Naive B cell (primary cell): ENCODE measurements around the gene CACNA1A. TPM values are rescaled to one million over a fixed set of nuclear protein-coding genes. Genes with fewer than 3 reads are reported as not detected.
"Not testable (repeated sequence)": the region's sequence is repeated elsewhere in the genome, so short reads cannot be mapped to it uniquely, and the experiment has no call there.

Experiments used
- ATAC-seq, 2 donors: fragments of 150-1000 bp; cut with Tn5 transposase; 2 replicates each; pipeline ENCODE4 v1.10.0; 2021; ENCODE audit warnings: low read depth in 2 of 2, mild to moderate bottlenecking in 2 of 2, moderate library complexity in 2 of 2
- DNase-seq: peaks from one replicate; pipeline ENCODE4 v3.0.0; 2022
- H3K27ac Mint-ChIP-seq, 6 donors: one replicate each; pipeline ENCODE4 v1.8.0; 2020 to 2022; ENCODE audit warnings: mild to moderate bottlenecking in 6 of 6, mixed read lengths in 6 of 6, moderate library complexity in 5 of 6, inconsistent platforms in 2 of 6
- H3K27me3 Mint-ChIP-seq, 3 donors: one replicate each; pipeline ENCODE4 v1.8.0; 2021 to 2022; ENCODE audit warnings: mixed read lengths in 3 of 3, mild to moderate bottlenecking in 1 of 3
- H3K36me3 Mint-ChIP-seq, 2 donors: one replicate each; pipeline ENCODE4 v1.8.0; 2020 to 2022; ENCODE audit warnings: mixed read lengths in 2 of 2, inconsistent platforms in 1 of 2, mild to moderate bottlenecking in 1 of 2
- H3K4me1 Mint-ChIP-seq, 3 donors: one replicate each; pipeline ENCODE4 v1.8.0; 2020 to 2022; ENCODE audit warnings: mixed read lengths in 3 of 3, inconsistent platforms in 1 of 3, mild to moderate bottlenecking in 1 of 3, moderate library complexity in 1 of 3
- H3K4me3 Mint-ChIP-seq, 8 donors: one replicate each; pipeline ENCODE4 v1.8.0; 2020 to 2022; ENCODE audit warnings: mild to moderate bottlenecking in 8 of 8, mixed read lengths in 8 of 8, moderate library complexity in 8 of 8, inconsistent platforms in 2 of 8
- H3K9me3 Mint-ChIP-seq, 7 donors: one replicate each; pipeline ENCODE4 v1.8.0; 2020 to 2022; ENCODE audit warnings: mixed read lengths in 7 of 7, mild to moderate bottlenecking in 5 of 7, inconsistent platforms in 2 of 7, moderate library complexity in 1 of 7
- polyA plus RNA-seq, 6 donors: library from polyadenylated mRNA; unstranded; fragments of 300-500 nt; fragmentation: Illumina TruSeq; gene quantifications; one replicate each; pipeline ENCODE4 v1.2.3, GENCODE V29; 2021; ENCODE audit warnings: low read depth in 6 of 6

The CACNA1A gene
- polyA plus RNA-seq, 6 donors from 2014 or later = 0.24 to 2.2 (median 1.3) TPM

DNA sequence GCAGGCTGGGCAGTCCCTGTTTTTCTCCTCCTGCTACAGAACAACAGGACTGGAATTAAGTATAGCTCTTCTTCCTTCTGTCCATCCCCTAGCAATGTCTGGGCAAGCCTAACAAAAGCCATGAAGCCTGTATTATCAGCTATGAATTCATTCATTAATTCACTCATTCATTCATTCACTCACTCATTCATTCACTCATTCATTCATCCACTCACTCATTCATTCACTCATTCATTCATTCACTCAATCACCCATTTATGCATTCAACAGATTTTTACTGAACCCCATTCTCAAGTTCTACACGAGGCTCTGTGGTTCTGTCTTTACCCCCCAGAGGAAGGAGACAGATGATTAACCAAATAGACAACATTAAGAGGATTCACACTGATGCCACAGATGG lies 69.9 kb downstream of the CACNA1A start:
- Mint-ChIP-seq H3K9me3 (peaks cover 1 to 6% (median 4%) of the 10 kb centered on the region in 7 donors), H3K27ac (no peak overlapping the region), H3K4me1 (no peaks in the 10 kb centered on the region), H3K27me3 (peaks cover 3 to 21% (median 7%) of the 10 kb centered on the region in 3 donors), H3K4me3 (no peak overlapping the region), H3K36me3 (no peaks in the 10 kb centered on the region)
- ATAC-seq (no peak), DNase-seq (no peak)

DNA sequence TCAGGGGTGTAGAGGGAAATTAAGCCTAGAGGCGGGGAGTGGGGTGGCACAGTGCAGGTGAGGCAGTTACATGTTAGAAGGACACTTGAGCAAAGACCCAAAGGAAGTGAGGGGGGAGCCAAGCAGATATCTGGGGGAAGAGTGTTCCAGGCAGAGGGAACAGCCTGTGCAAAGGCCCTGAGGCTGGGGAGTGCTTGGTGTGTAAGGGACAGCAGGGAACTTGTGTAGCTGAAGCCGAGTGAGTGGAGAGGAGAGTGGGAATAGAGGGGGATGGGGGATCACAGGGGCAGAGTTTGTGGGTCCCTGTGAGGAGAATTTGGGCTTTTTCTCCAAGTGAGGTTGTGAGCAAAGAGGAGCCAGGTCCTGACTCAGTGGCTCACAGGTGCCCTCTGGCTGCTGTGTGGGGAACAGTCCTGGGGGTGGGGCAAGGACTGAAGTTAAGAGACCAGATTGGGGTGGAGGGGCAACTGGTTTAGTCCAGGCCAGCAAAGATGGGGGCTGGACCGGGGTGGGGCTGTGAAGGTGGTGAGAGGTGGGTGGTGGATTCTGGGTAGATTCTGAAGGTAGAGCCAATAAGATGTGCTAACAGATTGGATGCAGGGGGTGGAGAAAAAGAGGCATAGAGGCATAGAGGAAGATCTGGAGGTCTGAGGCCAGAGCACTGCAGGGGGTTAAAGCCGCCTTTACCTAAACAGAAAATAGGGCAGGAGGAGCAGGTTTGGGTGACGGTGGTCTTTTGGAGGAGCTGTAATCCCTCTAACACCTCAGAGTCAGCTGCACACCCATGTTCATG lies 75.3 kb downstream of the CACNA1A start:
- H3K4me3 Mint-ChIP-seq = no peak overlapping the region
- H3K27me3 Mint-ChIP-seq = peaks cover 8 to 39% (median 35%) of the 10 kb centered on the region in 3 donors
- peaks cover 0 to 11% (median 6%) of the 10 kb centered on the region in 7 donors for H3K9me3 Mint-ChIP-seq
- ATAC-seq (no peak), DNase-seq (peak; percentile 25)
- H3K4me1 Mint-ChIP-seq = peaks cover 0 to 2% (median 0%) of the 10 kb centered on the region in 3 donors
- peak overlapping the region in 1 of 6 donors; percentile 54 for H3K27ac Mint-ChIP-seq
- H3K36me3 Mint-ChIP-seq = peaks cover 0 to 4% of the 10 kb centered on the region in 2 donors

DNA sequence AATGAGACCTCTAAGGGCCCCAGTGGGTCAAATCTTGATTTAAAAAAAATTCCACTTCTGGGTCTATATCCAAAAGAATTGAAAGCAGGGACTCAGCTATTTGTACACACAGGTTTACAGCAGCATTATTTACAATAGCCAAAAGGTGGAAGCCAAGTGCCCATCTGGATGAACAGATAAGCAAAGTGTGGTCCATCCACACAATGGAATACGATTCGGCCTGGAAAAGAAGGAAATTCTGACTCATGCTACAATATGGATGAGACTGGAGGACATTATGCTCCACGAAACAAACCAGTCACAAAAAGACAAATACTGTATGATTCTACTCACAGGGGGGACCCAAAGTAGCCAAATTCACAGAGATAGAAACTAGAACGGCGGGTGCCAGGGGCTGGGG lies 76.7 kb downstream of the CACNA1A start:
- H3K27me3 Mint-ChIP-seq = peaks cover 8 to 41% (median 38%) of the 10 kb centered on the region in 3 donors
- H3K4me3 Mint-ChIP-seq = no peak overlapping the region
- H3K4me1 Mint-ChIP-seq = peaks cover 0 to 2% (median 0%) of the 10 kb centered on the region in 3 donors
- no peak for DNase-seq
- peaks cover 0 to 24% (median 11%) of the 10 kb centered on the region in 7 donors for H3K9me3 Mint-ChIP-seq
- H3K36me3 Mint-ChIP-seq = peaks cover 0 to 5% of the 10 kb centered on the region in 2 donors
- no peak overlapping the region for H3K27ac Mint-ChIP-seq
- no peak for ATAC-seq

DNA sequence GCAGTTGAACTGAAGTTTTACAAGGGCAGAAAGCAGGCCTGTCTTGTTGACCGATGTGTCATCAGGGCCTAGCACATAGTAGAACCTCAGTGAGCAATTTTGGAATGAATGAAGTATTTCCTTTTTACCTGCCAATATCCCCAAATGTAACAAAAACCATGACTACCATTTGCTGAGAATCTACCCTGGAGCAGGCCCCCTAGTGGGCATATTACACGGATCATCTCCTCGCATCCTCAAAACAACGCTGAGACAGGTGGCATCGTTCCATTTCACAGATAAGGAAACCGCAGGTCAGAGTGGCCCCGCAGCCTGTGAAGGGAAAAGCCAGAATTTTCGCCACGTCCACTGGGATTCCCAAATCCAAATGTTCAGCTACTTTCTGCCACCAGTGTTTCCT lies 77.9 kb downstream of the CACNA1A start:
- DNase-seq = no peak
- Mint-ChIP-seq H3K27ac (peak overlapping the region in 1 of 6 donors; percentile 56), H3K27me3 (peaks cover 8 to 44% (median 41%) of the 10 kb centered on the region in 3 donors), H3K4me1 (peaks cover 0 to 2% (median 0%) of the 10 kb centered on the region in 3 donors), H3K4me3 (no peak overlapping the region), H3K36me3 (peaks cover 0 to 5% of the 10 kb centered on the region in 2 donors), H3K9me3 (peaks cover 0 to 26% (median 13%) of the 10 kb centered on the region in 7 donors)
- no peak for ATAC-seq

DNA sequence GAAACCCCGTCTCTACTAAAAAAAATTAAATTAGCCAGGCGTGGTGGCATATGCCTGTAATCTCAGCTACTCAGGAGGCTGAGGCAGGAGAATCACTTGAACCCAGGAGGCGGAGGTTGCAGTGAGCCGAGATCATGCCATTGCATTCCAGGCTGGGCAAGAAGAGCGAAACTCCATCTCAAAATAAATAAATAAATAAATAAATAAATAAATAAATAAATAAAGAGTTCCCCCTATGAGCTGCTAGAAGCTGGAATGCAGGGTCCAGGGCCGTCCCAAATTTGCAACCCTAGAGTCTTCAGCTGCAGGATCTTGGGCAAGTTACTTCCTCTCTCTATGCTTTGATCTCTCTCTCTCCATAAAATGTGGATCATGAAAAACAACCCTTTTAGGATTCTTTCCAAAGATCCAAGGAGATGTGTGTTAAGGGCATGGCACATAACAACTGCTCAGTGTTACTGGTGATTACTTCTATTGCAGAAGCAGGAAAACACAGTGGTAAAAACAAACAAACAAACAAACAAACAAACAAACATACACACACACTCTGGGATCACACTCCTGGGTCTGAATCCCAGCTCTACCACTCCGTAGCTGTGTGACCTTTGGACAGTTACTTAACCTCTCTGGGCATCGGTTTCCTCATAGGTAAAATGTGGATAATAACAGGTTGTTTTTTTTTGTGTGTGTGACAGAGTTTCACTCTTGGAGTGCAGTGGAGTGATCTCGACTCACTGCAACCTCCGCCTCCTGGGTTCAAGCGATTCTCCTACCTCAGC lies 78.8 kb downstream of the CACNA1A start:
- peaks cover 0 to 2% (median 0%) of the 10 kb centered on the region in 3 donors for H3K4me1 Mint-ChIP-seq
- peaks cover 8 to 49% (median 41%) of the 10 kb centered on the region in 3 donors for H3K27me3 Mint-ChIP-seq
- peaks cover 0 to 10% of the 10 kb centered on the region in 2 donors for H3K36me3 Mint-ChIP-seq
- H3K9me3 Mint-ChIP-seq = peaks cover 0 to 35% (median 22%) of the 10 kb centered on the region in 7 donors
- ATAC-seq (no peak), DNase-seq (no peak)
- H3K4me3 Mint-ChIP-seq = no peak overlapping the region
- no peak overlapping the region for H3K27ac Mint-ChIP-seq

DNA sequence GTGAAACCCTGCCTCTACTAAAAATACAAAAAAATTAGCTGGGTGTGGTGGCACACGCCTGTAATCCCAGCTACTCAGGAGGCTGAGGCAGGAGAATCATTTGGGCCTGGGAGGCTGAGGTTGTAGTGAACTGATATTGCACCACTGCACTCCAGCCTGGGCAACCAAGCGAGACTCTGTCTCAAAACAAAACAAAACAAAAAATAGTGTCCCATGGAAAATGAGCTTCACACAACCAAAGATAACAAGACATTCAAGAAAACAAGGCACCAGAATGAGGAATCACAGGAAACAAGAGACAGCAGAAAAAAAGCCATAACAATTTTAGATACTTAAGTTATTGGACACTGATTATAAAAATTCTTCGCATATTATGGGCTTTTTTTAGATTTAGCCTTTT lies 80.4 kb downstream of the CACNA1A start:
- peaks cover 5 to 43% (median 33%) of the 10 kb centered on the region in 3 donors for H3K27me3 Mint-ChIP-seq
- H3K27ac Mint-ChIP-seq, DNase-seq, H3K4me3 Mint-ChIP-seq, ATAC-seq, H3K4me1 Mint-ChIP-seq: not testable (repeated sequence)
- H3K36me3 Mint-ChIP-seq = peaks cover 10 to 12% of the 10 kb centered on the region in 2 donors
- H3K9me3 Mint-ChIP-seq = peaks cover 6 to 49% (median 28%) of the 10 kb centered on the region in 7 donors

DNA sequence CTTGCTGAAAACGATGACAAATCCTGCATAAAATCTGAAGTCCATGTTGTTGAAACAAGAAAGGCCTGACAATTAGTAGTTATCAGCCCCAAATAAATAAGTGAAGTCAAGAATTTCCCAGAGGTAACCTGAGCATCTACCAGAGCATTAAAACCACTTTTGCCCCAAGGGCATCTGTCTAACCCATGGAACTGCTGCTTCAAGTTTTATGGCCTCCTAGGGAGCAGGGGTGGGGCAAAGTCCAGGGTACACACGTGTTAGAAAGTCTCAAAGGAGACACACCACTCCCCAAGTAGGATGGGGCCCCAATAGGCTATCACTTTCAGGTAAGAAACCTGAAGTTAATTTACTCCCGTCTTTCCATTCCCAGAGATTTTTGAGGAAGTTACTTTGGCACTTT lies 81.1 kb downstream of the CACNA1A start:
- Mint-ChIP-seq H3K36me3 (peaks cover 10 to 12% of the 10 kb centered on the region in 2 donors), H3K27ac (no peak overlapping the region), H3K27me3 (peaks cover 8 to 36% (median 26%) of the 10 kb centered on the region in 3 donors), H3K9me3 (peaks cover 6 to 56% (median 33%) of the 10 kb centered on the region in 7 donors), H3K4me3 (no peak overlapping the region), H3K4me1 (peaks cover 0 to 2% (median 0%) of the 10 kb centered on the region in 3 donors)
- DNase-seq (no peak), ATAC-seq (no peak)

DNA sequence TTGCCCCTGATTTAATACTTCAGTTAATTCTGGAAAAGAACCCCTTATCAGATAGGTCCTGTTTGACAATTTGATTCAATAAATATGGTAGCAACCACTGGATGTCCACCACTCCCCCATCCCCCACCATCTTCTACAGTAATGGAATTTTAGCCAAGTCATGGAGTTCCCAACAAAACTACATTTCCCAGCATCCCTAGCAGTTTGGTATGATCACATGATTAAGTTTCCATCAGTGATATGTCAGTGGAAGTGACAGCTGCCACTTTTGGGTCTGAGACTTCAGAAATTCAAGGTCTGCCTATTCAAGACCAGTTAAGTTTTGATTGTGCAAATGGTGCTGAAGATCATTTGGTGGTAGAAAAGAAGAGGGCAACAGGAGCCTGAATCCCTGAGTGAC lies 85.5 kb downstream of the CACNA1A start:
- H3K9me3 Mint-ChIP-seq = peaks cover 6 to 44% (median 31%) of the 10 kb centered on the region in 7 donors
- H3K4me3 Mint-ChIP-seq = no peak overlapping the region
- H3K36me3 Mint-ChIP-seq = peaks cover 5 to 12% of the 10 kb centered on the region in 2 donors
- no peak overlapping the region for H3K27ac Mint-ChIP-seq
- no peak for ATAC-seq
- no peak for DNase-seq
- H3K4me1 Mint-ChIP-seq = peaks cover 4 to 13% (median 6%) of the 10 kb centered on the region in 3 donors
- H3K27me3 Mint-ChIP-seq = peaks cover 0 to 12% (median 9%) of the 10 kb centered on the region in 3 donors

DNA sequence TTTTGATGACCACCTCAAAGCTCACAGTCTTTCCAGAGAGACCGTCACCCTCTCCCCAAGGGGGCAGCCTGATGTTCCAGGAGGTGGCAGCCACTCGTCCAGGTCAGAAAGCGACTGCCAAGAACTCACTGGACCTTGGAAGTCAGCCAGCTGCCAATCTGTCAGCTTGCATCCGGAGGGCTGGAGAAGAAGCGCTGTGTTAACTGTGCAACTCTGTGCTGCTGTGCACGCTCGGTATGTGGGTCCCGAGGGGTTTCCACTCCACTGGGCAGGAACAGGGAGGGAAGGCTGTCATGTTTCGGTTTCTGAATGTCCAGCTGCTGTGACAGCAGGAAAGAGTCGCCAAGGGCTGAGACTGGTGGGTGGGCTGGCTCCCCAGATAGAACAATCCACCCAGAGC lies 89.2 kb downstream of the CACNA1A start:
- H3K4me3 Mint-ChIP-seq = no peak overlapping the region
- peak overlapping the region in 1 of 6 donors; percentile 16 for H3K27ac Mint-ChIP-seq
- peaks cover 0 to 11% of the 10 kb centered on the region in 2 donors for H3K36me3 Mint-ChIP-seq
- ATAC-seq (no peak), DNase-seq (no peak)
- H3K9me3 Mint-ChIP-seq = peaks cover 5 to 24% (median 9%) of the 10 kb centered on the region in 7 donors
- H3K4me1 Mint-ChIP-seq = peaks cover 4 to 16% (median 6%) of the 10 kb centered on the region in 3 donors
- H3K27me3 Mint-ChIP-seq = peaks cover 18 to 20% (median 18%) of the 10 kb centered on the region in 3 donors

DNA sequence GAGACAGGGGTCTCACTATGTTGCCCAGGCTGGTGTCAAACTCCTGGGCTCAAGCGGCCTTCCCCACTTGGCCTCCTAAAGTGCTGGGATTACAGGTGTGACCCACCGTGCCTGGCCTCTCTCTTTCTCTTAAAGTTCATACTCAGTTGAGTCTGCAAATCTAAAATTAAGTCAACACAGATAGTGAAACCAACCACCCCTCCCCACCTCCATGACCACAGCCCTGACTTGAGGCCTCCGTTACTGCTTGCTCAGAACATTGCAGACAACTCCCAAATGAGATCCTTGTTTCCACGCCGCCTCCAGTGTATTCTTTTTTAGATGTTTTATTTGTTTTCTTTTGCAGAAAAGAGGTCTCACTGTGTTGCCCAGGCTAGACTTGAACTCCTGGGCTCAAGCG lies 94.4 kb downstream of the CACNA1A start:
- H3K27ac Mint-ChIP-seq = no peak overlapping the region
- H3K36me3 Mint-ChIP-seq = peaks cover 0 to 11% of the 10 kb centered on the region in 2 donors
- peaks cover 20 to 36% (median 32%) of the 10 kb centered on the region in 3 donors for H3K27me3 Mint-ChIP-seq
- no peak overlapping the region for H3K4me3 Mint-ChIP-seq
- ATAC-seq (no peak), DNase-seq (no peak)
- peaks cover under 1 to 8% (median 1%) of the 10 kb centered on the region in 3 donors for H3K4me1 Mint-ChIP-seq
- peaks cover 6 to 36% (median 11%) of the 10 kb centered on the region in 7 donors for H3K9me3 Mint-ChIP-seq

DNA sequence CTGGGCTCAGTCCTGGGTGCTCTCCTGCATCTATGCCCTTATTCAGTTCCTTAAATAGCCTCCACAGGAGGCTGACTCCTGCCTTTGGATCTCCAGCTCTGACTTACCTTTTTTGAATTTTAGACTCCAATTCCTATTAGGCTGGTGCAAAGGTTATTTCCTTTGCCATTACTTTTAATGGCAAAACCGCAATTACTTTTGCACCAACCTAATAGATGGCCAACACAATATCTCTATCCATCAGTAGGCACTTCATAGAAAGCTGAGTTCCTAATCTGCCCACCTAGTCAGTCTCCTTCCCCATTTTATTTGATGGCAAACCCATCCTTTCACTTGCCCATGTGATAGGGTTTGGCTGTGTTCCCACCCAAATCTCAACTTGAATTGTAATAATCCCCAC lies 95.3 kb downstream of the CACNA1A start:
- H3K27me3 Mint-ChIP-seq = peaks cover 23 to 36% (median 32%) of the 10 kb centered on the region in 3 donors
- peaks cover 6 to 36% (median 11%) of the 10 kb centered on the region in 7 donors for H3K9me3 Mint-ChIP-seq
- no peak for ATAC-seq
- DNase-seq = no peak
- H3K4me1 Mint-ChIP-seq = peaks cover 0 to 4% (median 0%) of the 10 kb centered on the region in 3 donors
- no peak overlapping the region for H3K4me3 Mint-ChIP-seq
- H3K27ac Mint-ChIP-seq = no peak overlapping the region
- peaks cover 0 to 11% of the 10 kb centered on the region in 2 donors for H3K36me3 Mint-ChIP-seq

DNA sequence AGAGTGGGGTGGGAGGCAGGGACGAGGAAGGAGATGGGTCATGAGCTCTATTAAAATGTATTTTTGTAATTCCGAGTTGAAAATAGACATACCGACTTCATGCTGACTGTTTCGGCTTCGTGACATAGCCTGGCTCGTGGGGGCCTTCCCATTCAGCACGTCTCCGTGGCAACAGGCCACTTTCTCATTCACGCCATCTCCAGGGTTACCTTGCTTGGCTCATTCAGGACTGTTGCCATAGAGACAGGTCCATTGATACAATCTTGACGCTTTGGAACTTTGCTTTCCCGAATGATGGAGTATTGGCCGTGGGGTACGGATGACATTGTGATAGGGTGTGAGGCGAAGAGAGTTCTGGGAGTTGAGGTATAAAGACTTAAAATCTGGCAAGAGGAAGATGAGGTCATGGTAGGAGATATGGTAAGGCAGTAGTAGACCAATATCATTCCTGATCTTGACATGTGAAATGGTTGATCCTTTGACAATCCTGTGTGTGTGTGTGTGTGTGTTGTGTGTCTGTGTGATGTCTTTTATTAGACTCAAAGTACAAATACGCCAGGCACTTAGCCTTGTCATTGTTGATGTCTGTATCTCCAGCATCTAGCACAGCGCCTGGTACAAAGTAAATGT lies 97.3 kb downstream of the CACNA1A start:
- ATAC-seq = no peak
- no peak for DNase-seq
- peaks cover 5 to 36% (median 11%) of the 10 kb centered on the region in 7 donors for H3K9me3 Mint-ChIP-seq
- H3K4me1 Mint-ChIP-seq = no peaks in the 10 kb centered on the region
- H3K4me3 Mint-ChIP-seq = no peak overlapping the region
- no peak overlapping the region for H3K27ac Mint-ChIP-seq
- peaks cover 0 to 11% of the 10 kb centered on the region in 2 donors for H3K36me3 Mint-ChIP-seq
- H3K27me3 Mint-ChIP-seq = peaks cover 20 to 28% (median 23%) of the 10 kb centered on the region in 3 donors

DNA sequence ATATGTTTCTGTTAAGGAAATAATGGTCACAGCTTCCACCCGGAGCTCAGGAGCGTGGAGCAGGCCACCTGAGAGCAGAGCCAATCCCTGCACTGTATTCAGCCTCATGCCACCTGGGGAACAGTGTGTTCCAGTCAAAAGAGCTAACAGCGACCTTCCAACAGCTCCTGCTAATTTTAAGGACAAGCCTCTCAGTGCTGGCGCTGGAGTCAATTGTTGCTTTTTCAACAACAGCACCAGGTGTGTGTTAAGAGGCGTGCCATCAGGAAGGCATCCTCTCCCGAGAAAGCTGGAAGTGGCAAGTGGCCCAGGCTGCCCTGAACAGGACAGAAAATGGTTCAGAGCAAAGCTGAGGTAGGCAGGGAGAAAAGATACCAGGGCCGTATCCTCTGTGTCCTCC lies 102.0 kb downstream of the CACNA1A start:
- no peaks in the 10 kb centered on the region for H3K4me1 Mint-ChIP-seq
- peak overlapping the region in 1 of 8 donors; percentile 16 for H3K4me3 Mint-ChIP-seq
- no peak for DNase-seq
- peaks cover 7 to 34% (median 25%) of the 10 kb centered on the region in 3 donors for H3K27me3 Mint-ChIP-seq
- peaks cover 0 to 29% (median 13%) of the 10 kb centered on the region in 7 donors for H3K9me3 Mint-ChIP-seq
- no peak overlapping the region for H3K27ac Mint-ChIP-seq
- no peak for ATAC-seq
- H3K36me3 Mint-ChIP-seq = no peaks in the 10 kb centered on the region
